Measurements from ENCODE around the gene GMPR2. TPM values are rescaled to one million over a fixed set of nuclear protein-coding genes. Genes with fewer than 3 reads are reported as not detected.

GMPR2 gene
- total and polyA plus RNA-seq, 8 donors, result 63.6 to 117 (median 106) TPM

GRCh38 chr14:24259282-24260025, 26.7 kb downstream of the GMPR2 start:
- Histone ChIP-seq H3K27me3 (no peaks in the 10 kb centered on the region), H3K36me3 (peaks cover 0 to 17% of the 10 kb centered on the region in 2 donors), H3K27ac (no peak overlapping the region), H3K9me3 (no peaks in the 10 kb centered on the region), H3K4me1 (no peaks in the 10 kb centered on the region), H3K4me3 (no peak overlapping the region)
- intact Hi-C loops (cut with DNase I), result no loop called here
- TF ChIP-seq CTCF (IDR thresholded peaks at IDR 0.05), result no peak
- DNase-seq (peak in 2 of 4 donors; percentile 36 to 57), ATAC-seq (peak; percentile 68)

GRCh38 chr14:24260026-24260779, 27.5 kb downstream of the GMPR2 start:
- H3K4me1 ChIP-seq, result no peaks in the 10 kb centered on the region
- no peak for TF ChIP-seq CTCF (IDR thresholded peaks at IDR 0.05)
- intact Hi-C loops (cut with DNase I), result no loop called here
- H3K4me3 ChIP-seq, result no peak overlapping the region
- H3K36me3 ChIP-seq, result peaks cover 0 to 14% of the 10 kb centered on the region in 2 donors
- H3K9me3 ChIP-seq, result no peaks in the 10 kb centered on the region
- ATAC-seq (peak; percentile 25), DNase-seq (no peak)
- no peak overlapping the region for H3K27ac ChIP-seq
- no peaks in the 10 kb centered on the region for H3K27me3 ChIP-seq

- Histone ChIP-seq H3K36me3 (peaks cover 0 to 14% of the 10 kb centered on the region in 2 donors), H3K27me3 (no peaks in the 10 kb centered on the region), H3K9me3 (no peaks in the 10 kb centered on the region), H3K4me3 (no peak overlapping the region), H3K4me1 (no peaks in the 10 kb centered on the region), H3K27ac (no peak overlapping the region)
- intact Hi-C loops (cut with DNase I), result no loop called here
- no peak for DNase-seq
- no peak for TF ChIP-seq CTCF (IDR thresholded peaks at IDR 0.05)
- no peak for ATAC-seq
Measured at GRCh38 chr14:24260780-24261157, 28.0 kb downstream of the GMPR2 start.

- H3K27me3 ChIP-seq, result no peaks in the 10 kb centered on the region
- ATAC-seq, result no peak
Measured at GRCh38 chr14:24261256-24261968, 28.7 kb downstream of the GMPR2 start.

More at GRCh38 chr14:24261256-24261968, 28.7 kb downstream of the GMPR2 start:
- Histone ChIP-seq H3K27ac (no peak overlapping the region), H3K36me3 (peaks cover 0 to 19% of the 10 kb centered on the region in 2 donors), H3K4me3 (no peak overlapping the region), H3K4me1 (no peaks in the 10 kb centered on the region), H3K9me3 (no peaks in the 10 kb centered on the region)
- intact Hi-C loops (cut with DNase I), result no loop called here
- no peak for DNase-seq
- no peak for TF ChIP-seq CTCF (IDR thresholded peaks at IDR 0.05)
